Sigmoid colon (tissue), 4 donors: ENCODE measurements around the gene TPRKB.

ENCODE experiments used
- EP300 ChIP-seq, 4 donors: sonication (generic); formaldehyde crosslinking; IDR thresholded peaks; one replicate each; pipeline ENCODE4 v1.6.1; 2017; ENCODE audit warnings: antibody characterized with exemption in 4 of 4
- POLR2A ChIP-seq, 2 donors: fragments of 450-650 bp; IDR thresholded peaks; one replicate each; pipeline ENCODE4 v1.6.1; 2016; ENCODE audit warnings: antibody characterized with exemption in 2 of 2, mild to moderate bottlenecking in 2 of 2, moderate library complexity in 2 of 2
- POLR2AphosphoS5 ChIP-seq, 4 donors: sonication (generic); formaldehyde crosslinking; IDR thresholded peaks; one replicate each; pipeline ENCODE4 v1.6.1; 2017; ENCODE audit warnings: antibody characterized with exemption in 4 of 4
- TF ChIP-seq, protein P1 (sequence below), 4 experiments: fragments of 450-650 bp in 3 of 4; fragments of 200-600 bp in 1 of 4; IDR thresholded peaks; one replicate each; pipeline ENCODE4 v1.5.1; 2016 to 2019; ENCODE audit warnings: antibody characterized with exemption in 4 of 4, mild to moderate bottlenecking in 3 of 4, moderate library complexity in 2 of 4

DNA sequence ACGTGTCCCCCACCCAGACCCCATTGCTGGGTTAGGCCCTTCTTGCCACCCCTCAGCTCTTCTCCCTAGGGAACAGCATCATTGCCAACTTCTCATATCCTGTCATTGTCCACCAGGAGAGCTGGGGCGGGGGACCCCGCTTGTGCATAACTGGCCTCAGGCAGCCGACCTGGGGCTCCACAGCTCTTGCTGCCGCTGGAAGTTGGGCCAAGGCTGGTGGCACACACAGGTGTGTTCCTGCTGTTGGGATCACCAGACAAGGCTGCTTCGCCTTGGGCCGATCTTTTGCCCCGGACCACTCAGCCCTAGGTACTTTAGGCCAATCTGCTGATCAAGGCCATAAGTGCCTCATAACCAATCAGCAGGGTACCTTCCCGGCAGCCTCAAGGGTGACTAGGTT lies 28.6 kb downstream of the TPRKB start:
- TF ChIP-seq, protein P1, sequence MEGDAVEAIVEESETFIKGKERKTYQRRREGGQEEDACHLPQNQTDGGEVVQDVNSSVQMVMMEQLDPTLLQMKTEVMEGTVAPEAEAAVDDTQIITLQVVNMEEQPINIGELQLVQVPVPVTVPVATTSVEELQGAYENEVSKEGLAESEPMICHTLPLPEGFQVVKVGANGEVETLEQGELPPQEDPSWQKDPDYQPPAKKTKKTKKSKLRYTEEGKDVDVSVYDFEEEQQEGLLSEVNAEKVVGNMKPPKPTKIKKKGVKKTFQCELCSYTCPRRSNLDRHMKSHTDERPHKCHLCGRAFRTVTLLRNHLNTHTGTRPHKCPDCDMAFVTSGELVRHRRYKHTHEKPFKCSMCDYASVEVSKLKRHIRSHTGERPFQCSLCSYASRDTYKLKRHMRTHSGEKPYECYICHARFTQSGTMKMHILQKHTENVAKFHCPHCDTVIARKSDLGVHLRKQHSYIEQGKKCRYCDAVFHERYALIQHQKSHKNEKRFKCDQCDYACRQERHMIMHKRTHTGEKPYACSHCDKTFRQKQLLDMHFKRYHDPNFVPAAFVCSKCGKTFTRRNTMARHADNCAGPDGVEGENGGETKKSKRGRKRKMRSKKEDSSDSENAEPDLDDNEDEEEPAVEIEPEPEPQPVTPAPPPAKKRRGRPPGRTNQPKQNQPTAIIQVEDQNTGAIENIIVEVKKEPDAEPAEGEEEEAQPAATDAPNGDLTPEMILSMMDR (IDR thresholded peaks at IDR 0.05) = no peak
- no peak for TF ChIP-seq POLR2AphosphoS5 (IDR thresholded peaks at IDR 0.05)
- no peak for TF ChIP-seq POLR2A (IDR thresholded peaks at IDR 0.05)
- TF ChIP-seq EP300 (IDR thresholded peaks at IDR 0.05) = no peak
